ENCODE data around the gene SALL2. TPM values are rescaled to one million over a fixed set of nuclear protein-coding genes. Genes with fewer than 3 reads are reported as not detected.

Gene SALL2
- total RNA-seq, 4 donors from 2014 or later: 8.5 to 11.7 (median 9.3) TPM

DNA sequence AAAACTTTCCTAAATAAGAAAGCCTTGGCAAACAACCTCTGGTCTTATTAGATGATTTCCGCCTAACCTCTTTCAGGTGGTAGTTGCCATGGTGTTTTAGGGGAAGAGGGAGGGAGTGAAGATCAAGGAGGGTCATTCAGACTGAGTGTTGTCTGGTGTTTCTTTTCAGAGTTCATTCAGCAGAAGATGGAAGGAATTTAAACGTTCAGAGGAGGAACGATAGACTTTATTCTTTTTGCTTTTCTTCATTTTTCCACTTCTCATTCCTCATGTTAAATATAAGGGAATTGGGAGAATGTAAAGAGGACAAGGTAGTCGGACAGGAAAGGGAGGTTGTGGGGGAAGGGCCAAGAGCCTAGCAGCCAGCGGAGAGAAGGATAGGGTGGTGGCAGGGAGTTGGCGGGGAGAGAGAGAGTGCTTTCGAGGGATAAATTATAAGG lies 17.4 kb upstream of the SALL2 start:
- Histone ChIP-seq H3K9me3 (no peaks in the 10 kb centered on the region), H3K4me1 (no peaks in the 10 kb centered on the region), H3K4me3 (no peak overlapping the region), H3K27ac (no peak overlapping the region), H3K27me3 (peaks cover 0 to 6% of the 10 kb centered on the region in 2 donors), H3K36me3 (no peaks in the 10 kb centered on the region)
- WGBS, 2 donors: 32 to 38% methylated on average over 7 of the region's 7 CpGs
- TF ChIP-seq EP300 (IDR thresholded peaks at IDR 0.05): no peak
- TF ChIP-seq POLR2A (IDR thresholded peaks at IDR 0.05): no peak
- TF ChIP-seq, protein P1, sequence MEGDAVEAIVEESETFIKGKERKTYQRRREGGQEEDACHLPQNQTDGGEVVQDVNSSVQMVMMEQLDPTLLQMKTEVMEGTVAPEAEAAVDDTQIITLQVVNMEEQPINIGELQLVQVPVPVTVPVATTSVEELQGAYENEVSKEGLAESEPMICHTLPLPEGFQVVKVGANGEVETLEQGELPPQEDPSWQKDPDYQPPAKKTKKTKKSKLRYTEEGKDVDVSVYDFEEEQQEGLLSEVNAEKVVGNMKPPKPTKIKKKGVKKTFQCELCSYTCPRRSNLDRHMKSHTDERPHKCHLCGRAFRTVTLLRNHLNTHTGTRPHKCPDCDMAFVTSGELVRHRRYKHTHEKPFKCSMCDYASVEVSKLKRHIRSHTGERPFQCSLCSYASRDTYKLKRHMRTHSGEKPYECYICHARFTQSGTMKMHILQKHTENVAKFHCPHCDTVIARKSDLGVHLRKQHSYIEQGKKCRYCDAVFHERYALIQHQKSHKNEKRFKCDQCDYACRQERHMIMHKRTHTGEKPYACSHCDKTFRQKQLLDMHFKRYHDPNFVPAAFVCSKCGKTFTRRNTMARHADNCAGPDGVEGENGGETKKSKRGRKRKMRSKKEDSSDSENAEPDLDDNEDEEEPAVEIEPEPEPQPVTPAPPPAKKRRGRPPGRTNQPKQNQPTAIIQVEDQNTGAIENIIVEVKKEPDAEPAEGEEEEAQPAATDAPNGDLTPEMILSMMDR (IDR thresholded peaks at IDR 0.05): no peak
- DNase-seq (ENCODE audit: low spot score in 2 of 2): no peak

- H3K27ac ChIP-seq: no peak overlapping the region
- no peaks in the 10 kb centered on the region for H3K9me3 ChIP-seq
- TF ChIP-seq, protein P1 (IDR thresholded peaks at IDR 0.05): no peak
- TF ChIP-seq EP300 (IDR thresholded peaks at IDR 0.05) (no peak), POLR2A (IDR thresholded peaks at IDR 0.05) (no peak)
- H3K36me3 ChIP-seq: no peaks in the 10 kb centered on the region
- WGBS, 2 donors: 85 to 87% methylated on average over 9 of the region's 9 CpGs
- H3K4me3 ChIP-seq: no peak overlapping the region
- peaks cover 0 to 8% (median 0%) of the 10 kb centered on the region in 4 donors for H3K4me1 ChIP-seq
- H3K27me3 ChIP-seq: peaks cover 0 to 23% of the 10 kb centered on the region in 2 donors
- DNase-seq (ENCODE audit: low spot score in 2 of 2): no peak
Measured at GRCh38 chr14:21541413-21542074, 15.4 kb upstream of the SALL2 start.

GRCh38 chr14:21539189-21539940 lies 13.2 kb upstream of the SALL2 start:
- H3K27ac ChIP-seq: no peak overlapping the region
- H3K9me3 ChIP-seq: no peaks in the 10 kb centered on the region
- peaks cover 0 to 17% (median 2%) of the 10 kb centered on the region in 4 donors for H3K4me1 ChIP-seq
- DNase-seq (ENCODE audit: low spot score in 2 of 2): no peak
- no peaks in the 10 kb centered on the region for H3K36me3 ChIP-seq
- no peak for TF ChIP-seq POLR2A (IDR thresholded peaks at IDR 0.05)
- TF ChIP-seq EP300 (IDR thresholded peaks at IDR 0.05): no peak
- TF ChIP-seq, protein P1 (IDR thresholded peaks at IDR 0.05): no peak
- 17 to 30% methylated on average over 3 of the region's 3 CpGs for WGBS, 2 donors
- peaks cover 0 to 44% of the 10 kb centered on the region in 2 donors for H3K27me3 ChIP-seq
- no peak overlapping the region for H3K4me3 ChIP-seq

DNA sequence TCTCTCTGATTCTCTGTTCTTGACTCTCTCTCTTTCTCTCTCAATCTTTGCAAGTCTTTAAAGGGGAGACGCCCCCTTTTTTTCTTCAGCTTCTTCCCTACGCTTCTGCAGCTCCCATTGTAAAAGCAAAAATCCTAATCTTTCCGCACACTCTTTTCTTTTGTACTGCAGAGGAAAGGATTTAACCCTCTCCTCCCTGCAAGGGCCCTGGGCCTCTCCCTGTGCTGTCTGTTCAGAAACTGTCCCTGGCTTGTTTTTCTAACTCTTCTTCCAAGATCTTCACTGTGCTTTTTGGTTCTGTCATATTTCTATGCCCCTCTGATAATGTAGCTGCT lies 10.9 kb upstream of the SALL2 start:
- DNase-seq (ENCODE audit: low spot score in 2 of 2): no peak
- 10% methylated on average over 3 of the region's 3 CpGs for WGBS, 2 donors
- H3K4me1 ChIP-seq: peaks cover 0 to 17% (median 2%) of the 10 kb centered on the region in 4 donors
- H3K27ac ChIP-seq: no peak overlapping the region
- H3K9me3 ChIP-seq: no peaks in the 10 kb centered on the region
- TF ChIP-seq, protein P1 (IDR thresholded peaks at IDR 0.05): no peak
- TF ChIP-seq EP300 (IDR thresholded peaks at IDR 0.05) (no peak), POLR2A (IDR thresholded peaks at IDR 0.05) (no peak)
- no peaks in the 10 kb centered on the region for H3K36me3 ChIP-seq
- H3K27me3 ChIP-seq: peaks cover 0 to 45% of the 10 kb centered on the region in 2 donors
- peak overlapping the region in 3 of 4 donors; percentile 22 to 48 (median 33) for H3K4me3 ChIP-seq

Measured in tibial nerve (tissue), 4 donors.